ENCODE measurements around the gene LMAN2. TPM values are rescaled to one million over a fixed set of nuclear protein-coding genes. Genes with fewer than 3 reads are reported as not detected.
A peak's percentile ranks its signal among the peaks of the same experiment; 100 is the strongest.

LMAN2 gene
- total and polyA plus RNA-seq, 8 donors: 101 to 155 (median 108) TPM

DNA sequence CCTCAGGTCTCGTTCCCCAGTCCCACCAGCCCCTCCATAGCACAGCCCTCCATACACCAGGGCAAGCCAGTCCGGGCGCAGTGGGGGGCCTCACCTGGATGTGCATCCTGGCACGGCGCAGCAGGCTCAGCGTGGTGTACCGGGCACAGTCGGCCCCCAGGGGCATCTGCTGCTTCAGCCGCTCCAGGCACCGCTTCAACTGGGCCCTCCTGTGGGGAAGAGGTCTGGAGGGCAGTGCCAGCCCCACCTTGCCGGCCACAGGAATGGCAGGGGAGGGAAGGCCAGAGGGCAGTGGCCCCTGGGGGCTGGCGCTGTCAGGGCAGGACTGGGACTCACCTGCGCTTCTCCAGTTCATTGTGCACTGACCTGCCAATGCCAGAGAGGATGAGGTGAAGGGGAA, 41.1 kb downstream of the LMAN2 start:
- H3K4me1 ChIP-seq: peaks cover 17 to 79% of the 10 kb centered on the region in 2 donors
- intact Hi-C loops (cut with DNase I): no loop called here
- no peaks in the 10 kb centered on the region for H3K27me3 ChIP-seq
- peak overlapping the region in 1 of 2 donors; percentile 89 for H3K27ac ChIP-seq
- no peak for ATAC-seq
- no peaks in the 10 kb centered on the region for H3K9me3 ChIP-seq
- no peak for DNase-seq
- peaks cover 0 to 27% of the 10 kb centered on the region in 2 donors for H3K36me3 ChIP-seq
- H3K4me3 ChIP-seq: peak overlapping the region in 1 of 2 donors; percentile 55
- TF ChIP-seq, protein P1, sequence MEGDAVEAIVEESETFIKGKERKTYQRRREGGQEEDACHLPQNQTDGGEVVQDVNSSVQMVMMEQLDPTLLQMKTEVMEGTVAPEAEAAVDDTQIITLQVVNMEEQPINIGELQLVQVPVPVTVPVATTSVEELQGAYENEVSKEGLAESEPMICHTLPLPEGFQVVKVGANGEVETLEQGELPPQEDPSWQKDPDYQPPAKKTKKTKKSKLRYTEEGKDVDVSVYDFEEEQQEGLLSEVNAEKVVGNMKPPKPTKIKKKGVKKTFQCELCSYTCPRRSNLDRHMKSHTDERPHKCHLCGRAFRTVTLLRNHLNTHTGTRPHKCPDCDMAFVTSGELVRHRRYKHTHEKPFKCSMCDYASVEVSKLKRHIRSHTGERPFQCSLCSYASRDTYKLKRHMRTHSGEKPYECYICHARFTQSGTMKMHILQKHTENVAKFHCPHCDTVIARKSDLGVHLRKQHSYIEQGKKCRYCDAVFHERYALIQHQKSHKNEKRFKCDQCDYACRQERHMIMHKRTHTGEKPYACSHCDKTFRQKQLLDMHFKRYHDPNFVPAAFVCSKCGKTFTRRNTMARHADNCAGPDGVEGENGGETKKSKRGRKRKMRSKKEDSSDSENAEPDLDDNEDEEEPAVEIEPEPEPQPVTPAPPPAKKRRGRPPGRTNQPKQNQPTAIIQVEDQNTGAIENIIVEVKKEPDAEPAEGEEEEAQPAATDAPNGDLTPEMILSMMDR (IDR thresholded peaks at IDR 0.05): no peak

DNA sequence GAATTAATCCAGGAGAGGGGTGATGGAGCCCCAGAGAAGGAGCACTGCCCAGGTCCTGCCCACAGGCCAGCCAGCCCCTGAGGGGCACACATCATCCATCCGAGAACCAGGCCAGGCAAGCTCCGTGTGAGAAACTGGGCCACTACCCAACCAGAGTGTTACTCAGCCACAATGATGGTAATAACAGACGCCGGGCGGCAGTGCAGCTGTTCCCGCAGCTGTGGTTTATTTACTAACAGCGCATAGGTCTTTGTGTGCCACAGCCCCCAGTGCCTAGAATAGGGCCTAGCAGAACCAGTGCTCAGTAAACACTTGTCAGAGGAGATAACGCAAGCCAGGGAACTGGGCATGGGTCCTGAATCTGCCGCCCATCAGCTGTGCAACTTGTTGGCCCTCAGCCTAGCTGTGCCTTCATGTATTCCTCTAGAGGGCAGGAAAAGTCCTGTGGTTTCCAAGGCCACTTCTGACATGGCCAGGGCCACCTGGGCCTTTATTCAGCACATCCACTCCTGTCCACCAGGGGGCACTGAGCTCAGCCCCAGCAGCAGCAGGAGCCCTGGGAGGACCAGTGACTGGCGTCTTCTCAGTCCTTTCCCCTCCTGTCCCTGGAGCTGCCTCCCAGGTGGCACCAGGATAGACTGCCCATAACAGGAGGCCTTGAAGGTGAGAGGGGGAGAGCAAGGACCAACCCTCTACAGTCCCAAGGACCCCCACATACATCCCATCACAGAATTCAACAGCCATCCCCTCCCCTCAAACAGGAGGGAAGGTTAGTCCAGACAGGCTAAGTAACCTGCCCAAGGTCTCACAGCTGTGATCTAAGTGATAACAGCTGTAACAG, 41.9 kb downstream of the LMAN2 start:
- peak in 3 of 4 donors; percentile 54 to 90 (median 75) for DNase-seq
- H3K27ac ChIP-seq: peak overlapping the region in 1 of 2 donors; percentile 89
- no peak overlapping the region for H3K4me3 ChIP-seq
- peak; percentile 37 for ATAC-seq
- no peaks in the 10 kb centered on the region for H3K27me3 ChIP-seq
- TF ChIP-seq, protein P1 (IDR thresholded peaks at IDR 0.05): peak; percentile 83 to 89
- H3K36me3 ChIP-seq: peaks cover 0 to 31% of the 10 kb centered on the region in 2 donors
- H3K9me3 ChIP-seq: no peaks in the 10 kb centered on the region
- H3K4me1 ChIP-seq: peaks cover 22 to 87% of the 10 kb centered on the region in 2 donors
- intact Hi-C loops (cut with DNase I): no loop called here

DNA sequence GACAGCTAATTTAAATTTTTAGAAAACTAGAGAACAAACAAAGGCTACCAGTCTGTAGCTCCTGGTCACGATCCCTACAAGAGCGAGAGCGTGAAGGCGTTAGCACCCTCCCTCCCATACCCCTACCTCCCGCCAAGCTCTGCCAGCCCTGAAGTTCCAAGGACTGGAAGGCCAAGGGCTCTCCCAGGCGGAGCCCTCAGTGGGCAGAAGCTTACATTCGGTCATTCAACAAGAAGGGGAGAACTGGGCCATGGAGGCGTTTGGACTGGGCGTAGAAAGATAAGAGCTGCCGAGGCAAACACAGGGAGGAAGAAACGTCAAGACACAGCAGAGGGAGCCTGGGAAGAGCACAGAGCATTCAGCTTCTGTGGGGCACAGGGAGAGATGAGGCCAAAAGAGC, 42.7 kb downstream of the LMAN2 start:
- Histone ChIP-seq H3K4me3 (no peak overlapping the region), H3K36me3 (peaks cover 0 to 31% of the 10 kb centered on the region in 2 donors), H3K9me3 (no peaks in the 10 kb centered on the region), H3K27ac (peak overlapping the region in 1 of 2 donors; percentile 89), H3K4me1 (peaks cover 25 to 89% of the 10 kb centered on the region in 2 donors), H3K27me3 (no peaks in the 10 kb centered on the region)
- ATAC-seq (no peak), DNase-seq (no peak)
- TF ChIP-seq, protein P1 (IDR thresholded peaks at IDR 0.05): no peak
- intact Hi-C loops (cut with DNase I): no loop called here

DNA sequence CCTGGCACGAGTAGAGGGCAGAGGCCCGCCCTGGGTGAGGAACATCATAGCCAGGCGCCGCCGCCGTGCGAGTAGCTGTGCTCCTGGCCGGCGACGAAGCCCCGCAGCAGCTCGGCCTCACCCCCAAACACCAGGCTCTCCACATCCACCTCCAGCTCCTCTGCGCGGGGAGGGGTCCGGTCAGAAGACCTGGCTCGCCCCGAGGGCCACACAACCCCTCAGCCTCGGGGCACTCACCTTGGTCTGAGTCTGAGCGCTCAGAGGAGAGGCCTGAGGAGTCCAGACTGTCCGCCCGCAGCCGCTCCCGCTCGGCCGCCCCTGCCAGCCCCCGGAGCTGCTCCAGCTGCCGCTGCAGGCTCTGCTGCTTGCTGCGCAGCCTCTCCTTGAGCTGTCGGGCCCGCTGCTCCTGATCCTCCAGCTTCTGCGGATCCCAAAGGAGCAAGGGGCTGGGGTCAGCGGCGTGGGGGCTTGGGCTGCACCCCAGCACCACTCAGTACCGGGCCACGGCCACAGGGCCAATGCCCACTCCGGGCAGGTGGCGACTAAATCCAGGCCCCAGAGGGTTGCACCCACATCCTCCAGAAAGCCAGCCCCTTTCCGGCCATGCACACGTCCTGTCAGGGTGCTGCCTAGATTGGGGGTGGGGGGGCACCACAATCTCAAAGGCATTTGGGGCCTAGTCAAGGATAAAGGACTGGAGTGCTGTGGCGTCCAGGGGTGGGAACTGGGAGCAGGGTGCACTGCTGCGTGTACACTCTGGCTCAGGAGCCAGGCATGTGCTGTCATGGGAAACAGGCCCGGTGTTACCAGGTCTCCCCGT, 43.7 kb downstream of the LMAN2 start:
- intact Hi-C loops (cut with DNase I): no loop called here
- H3K4me1 ChIP-seq: peaks cover 25 to 87% of the 10 kb centered on the region in 2 donors
- TF ChIP-seq, protein P1 (IDR thresholded peaks at IDR 0.05): no peak

More for the DNA sequence above, 43.7 kb downstream of the LMAN2 start:
- ATAC-seq: no peak
- peak in 1 of 4 donors; percentile 87 for DNase-seq
- Histone ChIP-seq H3K27ac (peak overlapping the region in 1 of 2 donors; percentile 89), H3K27me3 (no peaks in the 10 kb centered on the region), H3K4me3 (peak overlapping the region in 1 of 2 donors; percentile 99), H3K9me3 (no peaks in the 10 kb centered on the region), H3K36me3 (peaks cover 0 to 31% of the 10 kb centered on the region in 2 donors)
